NT2/D1 (cell line): ENCODE measurements around the gene RBPJL.

Source experiments
- DNase-seq: peaks from one replicate; pipeline ENCODE4 v3.0.0-alpha.2; 2011; ENCODE audit warnings: low read depth, low spot score
- H3K27me3 ChIP-seq: 2 replicates; pipeline ENCODE4 v1.6.0; 2011; ENCODE audit warnings: mild to moderate bottlenecking; ENCODE audit not compliant: insufficient read length, insufficient read depth
- H3K36me3 ChIP-seq: 2 replicates; pipeline ENCODE4 v1.6.1; 2011; ENCODE audit warnings: mild to moderate bottlenecking, low read length, mixed read lengths; ENCODE audit not compliant: insufficient read depth, insufficient read length
- H3K4me1 ChIP-seq: 2 replicates; pipeline ENCODE4 v1.5.1; 2011; ENCODE audit not compliant: insufficient read depth, insufficient read length
- H3K4me3 ChIP-seq: 2 replicates; pipeline ENCODE4 v1.5.1; 2011; ENCODE audit warnings: low read depth; ENCODE audit not compliant: insufficient read length
- H3K9ac ChIP-seq: 2 replicates; pipeline ENCODE4 v1.6.0; 2011; ENCODE audit warnings: low read depth; ENCODE audit not compliant: insufficient read length
- H3K9me3 ChIP-seq: 2 replicates; pipeline ENCODE4 v1.5.1; 2011; ENCODE audit warnings: mild to moderate bottlenecking, low read length; ENCODE audit not compliant: insufficient read depth
- SUZ12 ChIP-seq: IDR thresholded peaks from 2 replicates; pipeline ENCODE4 v1.6.1; 2011; ENCODE audit not compliant: insufficient read length, insufficient read depth; ENCODE audit errors: extremely low read depth
- YY1 ChIP-seq: IDR thresholded peaks from 2 replicates; pipeline ENCODE4 v1.6.1; 2011; ENCODE audit not compliant: insufficient read length, insufficient read depth
- ZNF274 ChIP-seq: IDR thresholded peaks from 2 replicates; pipeline ENCODE4 v1.6.1; 2011; ENCODE audit warnings: mild to moderate bottlenecking, low read depth, low read length

Gene RBPJL

DNA sequence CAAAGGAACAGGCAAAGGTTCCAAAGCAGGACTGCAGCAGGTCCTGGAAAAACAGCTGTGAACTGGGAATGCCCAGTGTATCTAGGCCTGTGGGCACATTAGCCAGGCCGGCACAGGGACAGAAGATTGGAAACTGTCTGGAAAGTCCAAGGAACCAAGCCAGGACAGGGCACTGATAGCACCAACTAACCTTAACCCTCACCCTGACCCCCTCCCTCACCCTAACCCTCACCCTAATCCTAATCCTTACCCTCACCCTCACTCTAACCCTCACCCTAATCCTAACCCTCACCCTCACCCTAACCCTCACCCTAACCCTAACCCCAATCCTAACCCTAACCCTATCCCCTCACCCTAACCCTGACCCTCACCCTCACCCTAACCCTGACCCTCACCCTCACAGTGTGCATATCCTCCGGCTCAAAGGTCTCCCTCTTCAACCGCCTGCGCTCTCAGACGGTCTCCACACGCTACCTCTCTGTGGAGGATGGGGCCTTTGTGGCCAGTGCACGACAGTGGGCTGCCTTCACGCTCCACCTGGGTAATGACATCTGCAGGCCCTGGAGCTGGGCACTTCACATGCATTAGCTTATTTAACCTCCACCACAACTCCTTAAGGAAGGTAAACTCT is 6.5 kb downstream of the RBPJL start:
- TF ChIP-seq SUZ12 (no peak), ZNF274 (no peak), YY1 (no peak)
- Histone ChIP-seq H3K4me1 (peaks cover 11% of the 10 kb centered on the region), H3K4me3 (no peak overlapping the region), H3K9ac (no peak overlapping the region), H3K9me3 (no peaks in the 10 kb centered on the region), H3K27me3 (peaks cover 12% of the 10 kb centered on the region), H3K36me3 (no peaks in the 10 kb centered on the region)
- no peak for DNase-seq

- Histone ChIP-seq H3K9me3 (no peaks in the 10 kb centered on the region), H3K4me1 (peaks cover 5% of the 10 kb centered on the region), H3K27me3 (peaks cover 12% of the 10 kb centered on the region), H3K4me3 (no peak overlapping the region), H3K36me3 (no peaks in the 10 kb centered on the region), H3K9ac (no peak overlapping the region)
- DNase-seq: no peak
- TF ChIP-seq SUZ12 (no peak), ZNF274 (no peak), YY1 (no peak)
Observed at GRCh38 chr20:45313943-45314342, 7.3 kb downstream of the RBPJL start.

- no peak overlapping the region for H3K9ac ChIP-seq
- TF ChIP-seq ZNF274: no peak
- no peak for TF ChIP-seq YY1
- TF ChIP-seq SUZ12: no peak
- no peaks in the 10 kb centered on the region for H3K36me3 ChIP-seq
- H3K4me3 ChIP-seq: no peak overlapping the region
- peaks cover 12% of the 10 kb centered on the region for H3K27me3 ChIP-seq
- no peaks in the 10 kb centered on the region for H3K9me3 ChIP-seq
- peaks cover 5% of the 10 kb centered on the region for H3K4me1 ChIP-seq
- DNase-seq: no peak
Observed at GRCh38 chr20:45315672-45316071, 9.0 kb downstream of the RBPJL start.

GRCh38 chr20:45316150-45317080 is 9.8 kb downstream of the RBPJL start:
- no peak for DNase-seq
- Histone ChIP-seq H3K27me3 (peaks cover 7% of the 10 kb centered on the region), H3K9me3 (no peaks in the 10 kb centered on the region), H3K9ac (no peak overlapping the region), H3K4me1 (peaks cover 5% of the 10 kb centered on the region), H3K36me3 (no peaks in the 10 kb centered on the region), H3K4me3 (no peak overlapping the region)
- TF ChIP-seq YY1: no peak
- TF ChIP-seq SUZ12: no peak
- TF ChIP-seq ZNF274: no peak

DNA sequence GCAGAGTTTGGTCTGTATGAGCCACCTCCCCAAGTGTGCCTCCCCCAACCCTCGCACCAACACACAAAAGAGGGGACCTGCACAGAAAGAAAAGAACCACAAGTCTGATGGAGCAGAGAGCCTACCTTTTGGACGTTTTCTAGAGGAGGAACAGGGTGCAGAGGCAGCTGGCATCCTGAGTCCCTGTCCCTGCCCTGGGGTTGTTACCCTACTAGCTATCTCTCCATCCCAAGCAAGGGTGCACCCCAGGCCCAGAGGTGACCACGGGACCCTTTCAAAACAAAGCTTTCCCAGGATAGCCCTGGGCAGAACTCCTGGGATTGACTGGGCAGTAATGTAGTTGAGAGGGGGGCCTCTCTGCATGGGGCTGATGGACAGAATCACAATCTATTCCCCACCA is 11.2 kb downstream of the RBPJL start:
- no peaks in the 10 kb centered on the region for H3K36me3 ChIP-seq
- H3K4me3 ChIP-seq: no peak overlapping the region
- no peaks in the 10 kb centered on the region for H3K27me3 ChIP-seq
- no peak for DNase-seq
- TF ChIP-seq YY1 (no peak), ZNF274 (no peak), SUZ12 (no peak)
- no peak overlapping the region for H3K9ac ChIP-seq
- H3K4me1 ChIP-seq: no peaks in the 10 kb centered on the region
- no peaks in the 10 kb centered on the region for H3K9me3 ChIP-seq

- Histone ChIP-seq H3K4me3 (no peak overlapping the region), H3K4me1 (no peaks in the 10 kb centered on the region), H3K9me3 (no peaks in the 10 kb centered on the region), H3K36me3 (no peaks in the 10 kb centered on the region), H3K27me3 (no peaks in the 10 kb centered on the region), H3K9ac (no peak overlapping the region)
- TF ChIP-seq ZNF274 (no peak), SUZ12 (no peak)
- no peak for DNase-seq
Observed at GRCh38 chr20:45318386-45318939, 11.8 kb downstream of the RBPJL start.

DNA sequence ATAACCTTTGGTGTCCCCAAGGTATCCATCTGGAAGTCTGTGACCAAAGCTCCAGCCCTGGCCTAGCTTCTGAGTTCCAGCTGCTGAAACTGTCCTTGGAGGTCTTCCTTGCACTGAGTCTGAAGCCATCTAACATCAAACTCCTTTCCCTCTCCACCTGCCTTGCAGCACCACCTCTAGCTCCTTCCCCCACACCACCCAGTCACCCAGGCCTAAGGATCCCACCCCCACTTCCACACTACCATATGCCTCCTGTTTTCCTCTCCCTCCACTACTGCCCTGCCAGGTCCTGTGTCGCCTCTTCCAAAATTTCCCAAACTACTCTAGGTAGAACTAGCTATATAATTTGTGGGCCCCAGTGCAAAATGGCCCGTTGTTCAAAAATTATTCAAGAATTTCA is 12.3 kb downstream of the RBPJL start:
- Histone ChIP-seq H3K9ac (no peak overlapping the region), H3K36me3 (no peaks in the 10 kb centered on the region), H3K4me1 (no peaks in the 10 kb centered on the region), H3K9me3 (no peaks in the 10 kb centered on the region), H3K27me3 (no peaks in the 10 kb centered on the region), H3K4me3 (no peak overlapping the region)
- no peak for DNase-seq
- no peak for TF ChIP-seq YY1
- TF ChIP-seq SUZ12: no peak
- no peak for TF ChIP-seq ZNF274
